ENCODE results near the gene SAMHD1.
A peak's percentile ranks its signal among the peaks of the same experiment; 100 is the strongest.
"Not testable (repeated sequence)": the region's sequence is repeated elsewhere in the genome, so short reads cannot be mapped to it uniquely, and the experiment has no call there.

The SAMHD1 gene

GRCh38 chr20:36933571-36933970 is 17.9 kb downstream of the SAMHD1 start:
- Mint-ChIP-seq H3K4me1 (ENCODE audit: low read depth) (peaks cover 29% of the 10 kb centered on the region), H3K36me3 (ENCODE audit: low read depth) (peaks cover 52% of the 10 kb centered on the region)
- not testable (repeated sequence) for H3K9me3 Mint-ChIP-seq

GRCh38 chr20:36932476-36933426 is 18.8 kb downstream of the SAMHD1 start:
- no peaks in the 10 kb centered on the region for H3K9me3 Mint-ChIP-seq
- H3K4me1 Mint-ChIP-seq (ENCODE audit: low read depth), result peaks cover 29% of the 10 kb centered on the region
- no peak overlapping the region for H3K4me3 Mint-ChIP-seq
- peaks cover 54% of the 10 kb centered on the region for H3K36me3 Mint-ChIP-seq (ENCODE audit: low read depth)
- no peak overlapping the region for H3K27ac Mint-ChIP-seq
- H3K27me3 Mint-ChIP-seq (ENCODE audit: low read depth), result no peaks in the 10 kb centered on the region

More at GRCh38 chr20:36933571-36933970, 17.9 kb downstream of the SAMHD1 start:
- not testable (repeated sequence) for H3K27me3 Mint-ChIP-seq (ENCODE audit: low read depth); H3K27ac Mint-ChIP-seq; H3K4me3 Mint-ChIP-seq

- not testable (repeated sequence) for H3K9me3 Mint-ChIP-seq; H3K27me3 Mint-ChIP-seq (ENCODE audit: low read depth); H3K4me3 Mint-ChIP-seq; H3K27ac Mint-ChIP-seq
- Mint-ChIP-seq H3K36me3 (ENCODE audit: low read depth) (peaks cover 50% of the 10 kb centered on the region), H3K4me1 (ENCODE audit: low read depth) (peaks cover 26% of the 10 kb centered on the region)
Measured at GRCh38 chr20:36932067-36932466, 19.4 kb downstream of the SAMHD1 start.

DNA sequence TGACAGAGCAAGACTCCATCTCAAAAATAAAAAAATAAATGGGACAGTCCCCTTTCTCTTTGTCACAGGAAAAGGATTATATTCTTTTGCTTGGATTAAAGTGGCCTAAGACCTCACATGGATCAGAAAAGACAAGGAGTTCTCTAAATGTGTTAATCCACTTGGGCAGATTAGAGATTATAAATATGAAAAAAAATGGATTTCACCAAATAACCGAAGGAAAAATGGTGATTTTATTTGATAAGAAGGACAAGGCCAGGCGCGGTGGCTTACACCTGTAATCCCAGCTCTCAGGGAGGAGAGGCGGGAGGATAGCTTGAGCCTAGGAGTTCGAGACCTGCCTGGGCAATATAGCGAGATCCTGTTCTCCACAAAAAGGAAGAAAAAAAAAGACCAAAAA is 21.8 kb downstream of the SAMHD1 start:
- H3K9me3 Mint-ChIP-seq, result no peaks in the 10 kb centered on the region
- H3K27me3 Mint-ChIP-seq (ENCODE audit: low read depth), result no peaks in the 10 kb centered on the region
- H3K4me1 Mint-ChIP-seq (ENCODE audit: low read depth), result peaks cover 22% of the 10 kb centered on the region
- peak overlapping the region; percentile 66 for H3K27ac Mint-ChIP-seq
- peaks cover 56% of the 10 kb centered on the region for H3K36me3 Mint-ChIP-seq (ENCODE audit: low read depth)
- H3K4me3 Mint-ChIP-seq, result no peak overlapping the region

DNA sequence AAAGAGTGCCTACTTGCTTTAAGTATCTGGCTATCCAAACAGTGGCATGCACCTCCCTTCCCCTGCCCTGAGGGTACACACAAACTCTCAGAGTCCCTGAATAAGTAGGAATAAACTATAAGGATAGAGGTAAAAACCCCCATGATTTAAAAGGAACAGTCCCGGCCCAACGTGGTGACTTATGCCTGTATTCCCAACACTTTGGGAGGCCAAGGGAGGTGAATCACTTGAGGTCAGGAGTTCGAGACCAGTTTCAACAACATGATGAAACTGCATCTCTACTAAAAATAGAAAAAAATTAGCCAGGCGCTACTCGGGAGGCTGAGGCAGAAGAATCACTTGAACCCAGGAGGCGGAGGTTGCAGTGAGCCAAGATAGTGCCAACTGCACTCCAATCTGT is 22.2 kb downstream of the SAMHD1 start:
- no peaks in the 10 kb centered on the region for H3K27me3 Mint-ChIP-seq (ENCODE audit: low read depth)
- H3K9me3 Mint-ChIP-seq, result no peaks in the 10 kb centered on the region
- peaks cover 22% of the 10 kb centered on the region for H3K4me1 Mint-ChIP-seq (ENCODE audit: low read depth)
- H3K4me3 Mint-ChIP-seq, result no peak overlapping the region
- peaks cover 58% of the 10 kb centered on the region for H3K36me3 Mint-ChIP-seq (ENCODE audit: low read depth)
- H3K27ac Mint-ChIP-seq, result no peak overlapping the region

- no peak overlapping the region for H3K4me3 Mint-ChIP-seq
Measured at GRCh38 chr20:36927704-36928103, 23.8 kb downstream of the SAMHD1 start.

GRCh38 chr20:36926653-36927200 is 24.8 kb downstream of the SAMHD1 start:
- Mint-ChIP-seq H3K36me3 (ENCODE audit: low read depth) (peaks cover 54% of the 10 kb centered on the region), H3K4me1 (ENCODE audit: low read depth) (peaks cover 12% of the 10 kb centered on the region), H3K27me3 (ENCODE audit: low read depth) (no peaks in the 10 kb centered on the region), H3K4me3 (no peak overlapping the region), H3K9me3 (no peaks in the 10 kb centered on the region), H3K27ac (no peak overlapping the region)

More at GRCh38 chr20:36927704-36928103, 23.8 kb downstream of the SAMHD1 start:
- Mint-ChIP-seq H3K27ac (no peak overlapping the region), H3K4me1 (ENCODE audit: low read depth) (peaks cover 18% of the 10 kb centered on the region), H3K36me3 (ENCODE audit: low read depth) (peaks cover 59% of the 10 kb centered on the region), H3K27me3 (ENCODE audit: low read depth) (no peaks in the 10 kb centered on the region), H3K9me3 (no peaks in the 10 kb centered on the region)

GRCh38 chr20:36925234-36925633 is 26.3 kb downstream of the SAMHD1 start:
- no peak overlapping the region for H3K27ac Mint-ChIP-seq
- H3K4me3 Mint-ChIP-seq, result no peak overlapping the region
- H3K36me3 Mint-ChIP-seq (ENCODE audit: low read depth), result peaks cover 42% of the 10 kb centered on the region
- H3K9me3 Mint-ChIP-seq, result no peaks in the 10 kb centered on the region
- H3K27me3 Mint-ChIP-seq (ENCODE audit: low read depth), result no peaks in the 10 kb centered on the region
- H3K4me1 Mint-ChIP-seq (ENCODE audit: low read depth), result peaks cover under 1% of the 10 kb centered on the region

- H3K9me3 Mint-ChIP-seq, result no peaks in the 10 kb centered on the region
Measured at GRCh38 chr20:36924167-36925045, 27.1 kb downstream of the SAMHD1 start.

GRCh38 chr20:36920334-36920730 is 31.2 kb downstream of the SAMHD1 start:
- Mint-ChIP-seq H3K4me3 (no peak overlapping the region), H3K4me1 (ENCODE audit: low read depth) (peaks cover 2% of the 10 kb centered on the region), H3K9me3 (no peaks in the 10 kb centered on the region), H3K36me3 (ENCODE audit: low read depth) (peaks cover 22% of the 10 kb centered on the region), H3K27ac (no peak overlapping the region), H3K27me3 (ENCODE audit: low read depth) (no peaks in the 10 kb centered on the region)

More at GRCh38 chr20:36924167-36925045, 27.1 kb downstream of the SAMHD1 start:
- H3K4me3 Mint-ChIP-seq, result no peak overlapping the region
- H3K27ac Mint-ChIP-seq, result peak overlapping the region; percentile 32
- H3K4me1 Mint-ChIP-seq (ENCODE audit: low read depth), result no peaks in the 10 kb centered on the region
- H3K27me3 Mint-ChIP-seq (ENCODE audit: low read depth), result no peaks in the 10 kb centered on the region
- peaks cover 36% of the 10 kb centered on the region for H3K36me3 Mint-ChIP-seq (ENCODE audit: low read depth)

GRCh38 chr20:36919715-36920333 is 31.7 kb downstream of the SAMHD1 start:
- no peaks in the 10 kb centered on the region for H3K9me3 Mint-ChIP-seq
- no peaks in the 10 kb centered on the region for H3K27me3 Mint-ChIP-seq (ENCODE audit: low read depth)
- H3K27ac Mint-ChIP-seq, result no peak overlapping the region
- H3K4me3 Mint-ChIP-seq, result no peak overlapping the region
- peaks cover 2% of the 10 kb centered on the region for H3K4me1 Mint-ChIP-seq (ENCODE audit: low read depth)
- H3K36me3 Mint-ChIP-seq (ENCODE audit: low read depth), result peaks cover 25% of the 10 kb centered on the region

DNA sequence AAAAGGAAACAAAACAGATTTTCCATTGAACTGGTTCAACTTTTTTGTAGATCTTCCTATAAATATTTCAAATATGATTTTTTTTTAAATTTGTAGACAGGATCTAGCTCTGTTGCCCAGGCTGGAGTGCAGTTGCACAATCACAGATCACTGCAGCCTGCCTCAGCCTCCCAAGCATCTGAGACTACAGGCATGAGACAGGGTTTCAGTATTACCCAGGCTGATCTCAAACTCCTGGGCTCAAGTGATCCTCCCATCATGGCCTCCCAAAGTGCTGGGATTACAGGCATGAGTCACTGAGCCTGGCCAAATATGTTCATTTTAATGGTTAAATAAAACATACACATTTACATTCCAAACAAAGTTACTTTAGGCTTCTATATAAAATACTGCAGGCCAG is 33.6 kb downstream of the SAMHD1 start:
- H3K4me3 Mint-ChIP-seq, result no peak overlapping the region
- no peaks in the 10 kb centered on the region for H3K27me3 Mint-ChIP-seq (ENCODE audit: low read depth)
- H3K36me3 Mint-ChIP-seq (ENCODE audit: low read depth), result peaks cover 25% of the 10 kb centered on the region
- H3K9me3 Mint-ChIP-seq, result no peaks in the 10 kb centered on the region
- H3K4me1 Mint-ChIP-seq (ENCODE audit: low read depth), result peaks cover 4% of the 10 kb centered on the region
- H3K27ac Mint-ChIP-seq, result no peak overlapping the region

DNA sequence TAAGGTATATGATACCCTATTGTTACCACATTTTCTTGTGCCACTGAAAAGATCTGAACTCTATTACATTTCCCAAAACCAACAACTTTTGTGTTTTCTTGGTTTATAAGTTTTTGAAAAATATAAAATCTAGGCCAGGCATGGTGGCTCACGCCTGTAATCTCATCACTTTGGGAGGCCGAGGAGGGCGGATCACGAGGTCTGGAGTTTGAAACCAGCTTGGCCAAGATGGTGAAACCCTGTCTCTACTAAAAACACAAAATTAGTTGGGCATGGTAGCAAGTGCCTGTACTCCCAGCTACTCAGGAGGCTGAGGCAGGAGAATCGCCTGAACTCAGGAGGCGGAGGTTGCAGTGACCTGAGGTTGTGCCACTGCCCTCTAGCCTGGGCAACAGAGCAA is 34.3 kb downstream of the SAMHD1 start:
- Mint-ChIP-seq H3K27ac (no peak overlapping the region), H3K36me3 (ENCODE audit: low read depth) (peaks cover 28% of the 10 kb centered on the region)

DNA sequence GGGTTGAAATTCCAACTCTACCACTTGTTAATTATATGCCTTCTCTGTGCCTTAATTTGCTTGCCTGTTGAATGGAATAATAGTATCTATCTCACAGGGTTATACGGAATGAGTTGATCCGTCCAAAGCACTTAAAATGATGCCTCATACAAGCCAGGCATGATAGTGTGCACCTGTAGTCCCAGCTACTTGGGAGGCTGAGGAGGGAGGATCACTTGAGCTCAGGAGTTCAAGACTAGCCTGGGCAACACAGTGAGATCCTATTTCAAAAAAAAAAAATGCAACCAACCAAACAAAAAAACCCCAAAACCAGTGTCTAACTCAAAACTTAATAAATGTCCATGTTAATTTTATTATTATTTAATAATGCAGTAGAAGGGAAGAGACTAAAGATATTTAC is 35.3 kb downstream of the SAMHD1 start:
- Mint-ChIP-seq H3K27ac (no peak overlapping the region), H3K4me1 (ENCODE audit: low read depth) (peaks cover 6% of the 10 kb centered on the region), H3K4me3 (no peak overlapping the region), H3K36me3 (ENCODE audit: low read depth) (peaks cover 37% of the 10 kb centered on the region), H3K27me3 (ENCODE audit: low read depth) (no peaks in the 10 kb centered on the region), H3K9me3 (no peaks in the 10 kb centered on the region)

More for the DNA sequence above, 34.3 kb downstream of the SAMHD1 start:
- no peaks in the 10 kb centered on the region for H3K9me3 Mint-ChIP-seq
- H3K4me1 Mint-ChIP-seq (ENCODE audit: low read depth), result peaks cover 6% of the 10 kb centered on the region
- no peaks in the 10 kb centered on the region for H3K27me3 Mint-ChIP-seq (ENCODE audit: low read depth)
- no peak overlapping the region for H3K4me3 Mint-ChIP-seq
